ENCODE results near the gene INTS11.

DNA sequence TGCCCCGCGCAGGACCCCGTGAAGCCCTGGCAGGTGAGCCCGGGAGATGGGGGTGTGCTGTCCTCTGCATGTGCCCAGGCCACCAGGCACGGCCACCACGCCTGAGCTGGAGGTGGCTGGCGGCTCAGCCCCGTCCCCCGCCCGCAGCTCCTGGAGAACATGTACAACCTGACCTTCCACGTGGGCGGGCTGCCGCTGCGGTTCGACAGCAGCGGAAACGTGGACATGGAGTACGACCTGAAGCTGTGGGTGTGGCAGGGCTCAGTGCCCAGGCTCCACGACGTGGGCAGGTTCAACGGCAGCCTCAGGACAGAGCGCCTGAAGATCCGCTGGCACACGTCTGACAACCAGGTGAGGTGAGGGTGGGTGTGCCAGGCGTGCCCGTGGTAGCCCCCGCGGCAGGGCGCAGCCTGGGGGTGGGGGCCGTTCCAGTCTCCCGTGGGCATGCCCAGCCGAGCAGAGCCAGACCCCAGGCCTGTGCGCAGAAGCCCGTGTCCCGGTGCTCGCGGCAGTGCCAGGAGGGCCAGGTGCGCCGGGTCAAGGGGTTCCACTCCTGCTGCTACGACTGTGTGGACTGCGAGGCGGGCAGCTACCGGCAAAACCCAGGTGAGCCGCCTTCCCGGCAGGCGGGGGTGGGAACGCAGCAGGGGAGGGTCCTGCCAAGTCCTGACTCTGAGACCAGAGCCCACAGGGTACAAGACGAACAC lies 8.5 kb upstream of the INTS11 start:
- TF ChIP-seq POLR2AphosphoS5 (IDR thresholded peaks at IDR 0.05; ENCODE audit: borderline replicate concordance, low read depth, low read length): no peak
- no peak for TF ChIP-seq EZH2 (IDR thresholded peaks at IDR 0.05)
- TF ChIP-seq FOXP2 (optimal IDR thresholded peaks at IDR 0.05; ENCODE audit: control extremely low read depth, extremely low read length, insufficient read depth): no peak

All from SK-N-MC (cell line).